ENCODE measurements around the gene PYROXD2.
"Not testable (repeated sequence)": the region's sequence is repeated elsewhere in the genome, so short reads cannot be mapped to it uniquely, and the experiment has no call there.

Gene PYROXD2

GRCh38 chr10:98389398-98389797 is 25.6 kb downstream of the PYROXD2 start:
- no peak for DNase-seq

- DNase-seq, result no peak
Observed at GRCh38 chr10:98388101-98388655, 26.8 kb downstream of the PYROXD2 start.

- no peak for DNase-seq
Observed at GRCh38 chr10:98384531-98385133, 30.4 kb downstream of the PYROXD2 start.

- no peak for DNase-seq
Observed at GRCh38 chr10:98383869-98384268, 31.1 kb downstream of the PYROXD2 start.

GRCh38 chr10:98383134-98383667 is 31.8 kb downstream of the PYROXD2 start:
- DNase-seq, result not testable (repeated sequence)

- no peak for DNase-seq
Observed at GRCh38 chr10:98382691-98383101, 32.3 kb downstream of the PYROXD2 start.

GRCh38 chr10:98380493-98381339 is 34.3 kb downstream of the PYROXD2 start:
- DNase-seq, result no peak

GRCh38 chr10:98378722-98379121 is 36.3 kb downstream of the PYROXD2 start:
- no peak for DNase-seq

- DNase-seq, result no peak
Observed at GRCh38 chr10:98377536-98377935, 37.4 kb downstream of the PYROXD2 start.

- DNase-seq, result no peak
Observed at GRCh38 chr10:98377001-98377400, 38.0 kb downstream of the PYROXD2 start.

GRCh38 chr10:98376485-98376884 is 38.5 kb downstream of the PYROXD2 start:
- no peak for DNase-seq

GRCh38 chr10:98374217-98374985 is 40.6 kb downstream of the PYROXD2 start:
- DNase-seq, result no peak

- no peak for DNase-seq
Observed at GRCh38 chr10:98373260-98374040, 41.5 kb downstream of the PYROXD2 start.

- DNase-seq, result no peak
Observed at GRCh38 chr10:98370831-98371820, 43.9 kb downstream of the PYROXD2 start.

- no peak for DNase-seq
Observed at GRCh38 chr10:98369801-98370200, 45.2 kb downstream of the PYROXD2 start.

- no peak for DNase-seq
Observed at GRCh38 chr10:98368644-98369043, 46.3 kb downstream of the PYROXD2 start.

- DNase-seq, result no peak
Observed at GRCh38 chr10:98367604-98368451, 47.2 kb downstream of the PYROXD2 start.

GRCh38 chr10:98366062-98366530 is 48.9 kb downstream of the PYROXD2 start:
- no peak for DNase-seq

GRCh38 chr10:98365406-98366061 is 49.4 kb downstream of the PYROXD2 start:
- no peak for DNase-seq
